ENCODE measurements around the gene MAP4K4. TPM values are rescaled to one million over a fixed set of nuclear protein-coding genes. Genes with fewer than 3 reads are reported as not detected.

Gene MAP4K4
- total and polyA plus RNA-seq, 2 of the 13 experiments (the other 11 are each of a cell fraction or from before 2014, with no cell fraction given) = 105 to 264 TPM

GRCh38 chr2:101731221-101732054, 33.9 kb downstream of the MAP4K4 start (continued):
- TF ChIP-seq KLF16 (CRISPR knock-in tag; IDR thresholded peaks at IDR 0.05) (peak in 1 of 2 experiments; percentile 70; a peak in 1 of 4 replicates), ARHGAP35 (CRISPR knock-in tag; IDR thresholded peaks at IDR 0.05; ENCODE audit: borderline replicate concordance) (no peak), MTA1 (CRISPR knock-in tag; IDR thresholded peaks at IDR 0.05; ENCODE audit: borderline replicate concordance) (no peak)

- DNase-seq (ENCODE audit: low spot score) (no peak), ATAC-seq (no peak), FAIRE-seq (no peak)
- Histone ChIP-seq H3K9me3 (ENCODE audit: low read length) (no peaks in the 10 kb centered on the region), H3K27ac (ENCODE audit: extremely low read length, insufficient read depth, low read length) (peak overlapping the region; percentile 90), H3K4me1 (ENCODE audit: insufficient read depth, low read length) (peaks cover 100% of the 10 kb centered on the region), H3K9ac (ENCODE audit: insufficient read depth, low read depth, low read length) (peak overlapping the region; percentile 40; the same call in 1 of the 2 replicates), H3K27me3 (ENCODE audit: control insufficient read depth in 1 of 2, insufficient read depth in 2 of 2, low read length in 2 of 2) (no peaks in the 10 kb centered on the region), H2AFZ (ENCODE audit: low read length) (no peak overlapping the region), H3K4me2 (ENCODE audit: low read depth, low read length) (peak overlapping the region; percentile 77), H3K4me3 (replicated peaks in 1 of 3; ENCODE audit: insufficient read depth in 1 of 3, low read depth in 2 of 3, low read length in 3 of 3) (no peak overlapping the region), H3K79me2 (ENCODE audit: insufficient read depth, low read length) (peaks cover 100% of the 10 kb centered on the region), H4K20me1 (ENCODE audit: insufficient read depth, low read length) (peaks cover 86% of the 10 kb centered on the region), H3K36me3 (replicated peaks in 1 of 2; ENCODE audit: control insufficient read depth in 1 of 2, insufficient read depth in 2 of 2, low read length in 2 of 2) (peaks cover 6 to 10% of the 10 kb centered on the region in 2 experiments; a peak in 3 of 5 replicates)
- 83% methylated on average over 4 of the region's 4 CpGs for WGBS (ENCODE audit: low lambda C conversion rate)
- ChIA-PET CTCF (ENCODE audit: low intra/inter-chr PET ratio, low total read pairs) (no interaction called here), POLR2A (interaction anchor here (0.6 to 3.2 kb wide), 8 partner anchors 8 to 176 kb away, joined by 3 to 21 read pairs (median 6); partner anchors contain the start of gene MAP4K4)
- peak; percentile 48 for TF ChIP-seq RBM22 (optimal IDR thresholded peaks at IDR 0.05; ENCODE audit: low read length)
- TF ChIP-seq ELF4 (CRISPR knock-in tag; IDR thresholded peaks at IDR 0.05; ENCODE audit: borderline replicate concordance) = no peak
- in situ Hi-C loops (cut with HindIII; ENCODE audit: extremely low pct_ligation_motif_present, low pct_unique_long_range_greater_than_20kb) (no loop called here), intact Hi-C loops (cut with micrococcal nuclease; ENCODE audit: unreplicated experiment) (loop anchor here (2.0 kb wide), 1 partner anchor 31 kb away; no protein-coding TSS in a partner anchor)
- BruUV-seq (replicated peaks) = no TSS peak
These were observed 34.7 kb downstream of the MAP4K4 start for GRCh38 chr2:101732199-101732598.
